ENCODE results near the gene PHF23. TPM values are rescaled to one million over a fixed set of nuclear protein-coding genes. Genes with fewer than 3 reads are reported as not detected.

The PHF23 gene
- total and polyA plus RNA-seq, 4 donors: 25.4 to 40.5 (median 27.2) TPM

DNA sequence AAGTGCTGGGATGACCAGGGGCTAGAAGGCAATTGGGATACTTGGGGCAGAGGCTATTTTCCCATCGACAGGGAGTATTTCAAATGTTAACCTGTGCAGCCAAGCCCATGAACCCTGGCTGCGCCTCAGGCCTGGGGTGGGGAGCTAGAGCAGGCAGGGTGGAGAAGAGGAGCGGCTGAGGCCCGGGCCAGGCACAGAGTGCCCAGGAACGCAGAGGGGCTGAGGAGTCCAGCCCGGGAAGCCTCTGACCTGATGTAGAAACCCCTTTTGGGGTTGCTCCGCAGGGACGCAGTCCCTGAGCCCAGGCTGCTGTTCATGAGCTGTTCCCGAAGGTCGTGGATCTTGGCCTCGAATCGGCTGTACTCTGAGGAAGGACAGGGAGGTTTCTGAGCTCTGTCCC lies 43.3 kb downstream of the PHF23 start:
- TF ChIP-seq CTCF (IDR thresholded peaks at IDR 0.05; ENCODE audit: control extremely low read depth, extremely low read depth): no peak
- no peak for ATAC-seq (ENCODE audit: insufficient read depth, low FRiP score)
- Histone ChIP-seq H3K4me3 (no peak overlapping the region), H3K9ac (ENCODE audit: insufficient read depth in 1 of 2, low read length in 2 of 2) (no peak overlapping the region), H3K9me3 (ENCODE audit: control insufficient read depth in 4 of 4, insufficient read depth in 3 of 4, low read length in 3 of 4) (no peaks in the 10 kb centered on the region), H3K36me3 (ENCODE audit: control insufficient read depth in 4 of 4, insufficient read depth in 4 of 4, low read length in 4 of 4) (peaks cover 0 to 41% (median 29%) of the 10 kb centered on the region in 4 donors), H3K4me1 (ENCODE audit: control insufficient read depth in 5 of 5, insufficient read depth in 5 of 5, low read length in 5 of 5) (no peaks in the 10 kb centered on the region), H3K27ac (ENCODE audit: low read depth in 1 of 2, low read length in 1 of 2) (no peak overlapping the region), H3K27me3 (ENCODE audit: control insufficient read depth in 3 of 3, insufficient read depth in 3 of 3, low read length in 2 of 3) (no peaks in the 10 kb centered on the region)
- 94 to 98% methylated on average over 12 of the region's 12 CpGs for WGBS, 2 donors
- no peak for DNase-seq

DNA sequence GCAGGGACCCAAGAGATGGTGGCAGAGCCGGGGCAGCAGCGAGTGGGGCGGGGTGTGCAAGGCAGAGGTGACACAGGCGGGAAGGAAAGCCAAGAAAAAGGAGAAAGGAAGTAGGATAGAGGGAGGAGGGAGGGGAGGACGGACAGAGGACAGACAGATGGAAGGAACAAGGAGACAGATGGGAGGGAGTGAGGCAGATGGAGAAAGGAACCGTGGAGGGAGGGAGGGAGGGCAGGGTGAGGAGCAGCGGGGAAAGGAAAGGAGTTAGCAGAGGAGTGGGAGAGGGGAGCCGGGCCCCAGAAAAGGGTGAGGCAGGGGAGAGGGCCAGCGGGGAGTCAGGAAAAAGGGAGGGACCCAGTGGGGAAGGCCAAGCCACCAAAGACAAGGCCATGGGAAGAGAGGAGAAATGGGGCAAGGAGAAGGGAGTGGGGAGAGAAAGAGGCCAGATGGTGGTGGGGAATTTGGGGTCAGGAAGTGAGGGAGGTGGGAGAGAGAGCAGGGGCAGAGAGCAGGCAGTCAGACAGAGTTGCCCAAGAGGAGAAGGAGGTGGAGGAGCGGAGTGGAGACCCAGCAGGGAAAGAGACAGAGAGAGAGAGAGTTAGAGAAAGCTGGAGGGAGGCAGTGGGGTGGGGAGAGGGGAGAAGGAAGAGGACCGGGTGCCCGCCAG lies 46.9 kb downstream of the PHF23 start:
- ATAC-seq (ENCODE audit: insufficient read depth, low FRiP score) (no peak), DNase-seq (no peak)
- Histone ChIP-seq H3K4me3 (no peak overlapping the region), H3K9ac (ENCODE audit: insufficient read depth in 1 of 2, low read length in 2 of 2) (no peak overlapping the region), H3K9me3 (ENCODE audit: control insufficient read depth in 4 of 4, insufficient read depth in 3 of 4, low read length in 3 of 4) (no peaks in the 10 kb centered on the region), H3K4me1 (ENCODE audit: control insufficient read depth in 5 of 5, insufficient read depth in 5 of 5, low read length in 5 of 5) (no peaks in the 10 kb centered on the region), H3K36me3 (ENCODE audit: control insufficient read depth in 4 of 4, insufficient read depth in 4 of 4, low read length in 4 of 4) (peaks cover 0 to 37% (median 26%) of the 10 kb centered on the region in 4 donors), H3K27me3 (ENCODE audit: control insufficient read depth in 3 of 3, insufficient read depth in 3 of 3, low read length in 2 of 3) (no peaks in the 10 kb centered on the region), H3K27ac (ENCODE audit: low read depth in 1 of 2, low read length in 1 of 2) (no peak overlapping the region)
- TF ChIP-seq CTCF (IDR thresholded peaks at IDR 0.05; ENCODE audit: control extremely low read depth, extremely low read depth): no peak
- WGBS, 2 donors: 81 to 82% methylated on average over 10 to 12 of the region's 12 CpGs

DNA sequence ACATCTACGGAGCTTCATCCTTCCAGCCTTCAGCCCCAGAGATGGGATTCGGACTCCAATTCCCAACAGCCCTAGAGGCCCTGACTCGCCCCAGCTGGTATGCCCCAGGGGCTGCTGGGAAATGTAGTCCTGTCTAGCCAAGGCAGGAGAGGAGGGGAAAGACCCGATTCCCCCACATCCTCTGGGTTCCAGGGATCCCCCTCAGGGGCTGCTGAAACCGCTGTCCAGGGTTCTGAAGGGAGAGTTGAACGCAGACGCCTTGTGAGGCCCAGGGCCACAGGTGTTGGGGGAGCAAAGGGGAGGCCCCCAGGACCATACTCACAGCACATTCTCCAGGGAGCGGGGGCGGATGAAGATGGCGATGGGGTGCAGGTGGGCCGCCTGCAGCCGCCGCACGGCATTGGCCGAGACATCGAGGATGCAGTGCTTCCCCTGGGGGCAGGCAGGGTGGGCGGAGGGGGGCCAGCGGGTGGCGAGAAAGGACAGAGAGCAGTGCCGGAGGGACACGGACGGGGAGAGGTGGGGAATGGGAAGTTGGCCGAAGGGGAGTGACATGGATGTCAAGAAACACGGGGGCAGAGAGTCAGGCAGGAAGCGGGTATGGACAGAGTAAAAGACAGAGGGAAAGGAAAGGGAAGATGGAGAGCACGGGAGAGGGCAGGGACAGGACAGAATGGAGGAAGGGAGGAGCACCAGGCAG lies 47.5 kb downstream of the PHF23 start:
- 79 to 89% methylated on average over 26 of the region's 26 CpGs for WGBS, 2 donors
- no peak overlapping the region for H3K4me3 ChIP-seq
- DNase-seq: peak; percentile 59 to 68 (median 67)
- H3K27ac ChIP-seq (ENCODE audit: low read depth in 1 of 2, low read length in 1 of 2): no peak overlapping the region
- no peaks in the 10 kb centered on the region for H3K4me1 ChIP-seq (ENCODE audit: control insufficient read depth in 5 of 5, insufficient read depth in 5 of 5, low read length in 5 of 5)
- H3K27me3 ChIP-seq (ENCODE audit: control insufficient read depth in 3 of 3, insufficient read depth in 3 of 3, low read length in 2 of 3): no peaks in the 10 kb centered on the region
- no peak for ATAC-seq (ENCODE audit: insufficient read depth, low FRiP score)
- H3K9me3 ChIP-seq (ENCODE audit: control insufficient read depth in 4 of 4, insufficient read depth in 3 of 4, low read length in 3 of 4): no peaks in the 10 kb centered on the region
- H3K36me3 ChIP-seq (ENCODE audit: control insufficient read depth in 4 of 4, insufficient read depth in 4 of 4, low read length in 4 of 4): peaks cover 0 to 34% (median 23%) of the 10 kb centered on the region in 4 donors
- H3K9ac ChIP-seq (ENCODE audit: insufficient read depth in 1 of 2, low read length in 2 of 2): no peak overlapping the region
- TF ChIP-seq CTCF (IDR thresholded peaks at IDR 0.05; ENCODE audit: control extremely low read depth, extremely low read depth): no peak

All from lung (tissue), 12 donors.